GM12891 (cell line): ENCODE data around the gene METTL9.

Source experiments
- PAX5 ChIP-seq: IDR thresholded peaks from 2 replicates; pipeline ENCODE4 v1.6.1; 2011; ENCODE audit warnings: low read length, moderate library complexity, mild to moderate bottlenecking; ENCODE audit not compliant: insufficient read depth, severe bottlenecking
- POLR2A ChIP-seq: IDR thresholded peaks from 2 replicates; pipeline ENCODE4 v1.6.1; 2011; ENCODE audit warnings: low read depth, low read length, control low read depth
- POLR2AphosphoS5 ChIP-seq: IDR thresholded peaks from 2 replicates; pipeline ENCODE4 v1.6.1; 2011; ENCODE audit warnings: low read depth, low read length, control low read depth
- POU2F2 ChIP-seq: IDR thresholded peaks from 2 replicates; pipeline ENCODE4 v1.6.1; 2011; ENCODE audit warnings: low read depth, mild to moderate bottlenecking, control low read depth, low read length, moderate library complexity

GRCh38 chr16:21637032-21637968, 37.9 kb downstream of the METTL9 start:
- TF ChIP-seq POU2F2 (no peak), POLR2AphosphoS5 (no peak), PAX5 (no peak), POLR2A (no peak)
